ENCODE data around the gene NT5DC4.

GRCh38 chr2:112767693-112768330 lies 47.0 kb downstream of the NT5DC4 start:
- TF ChIP-seq CTCF (IDR thresholded peaks at IDR 0.05) (no peak), POLR2A (IDR thresholded peaks at IDR 0.05) (no peak)

All from uterus (tissue), 2 donors.